Measurements from ENCODE around the gene LCN2.
A peak's percentile ranks its signal among the peaks of the same experiment; 100 is the strongest.

LCN2 gene

DNA sequence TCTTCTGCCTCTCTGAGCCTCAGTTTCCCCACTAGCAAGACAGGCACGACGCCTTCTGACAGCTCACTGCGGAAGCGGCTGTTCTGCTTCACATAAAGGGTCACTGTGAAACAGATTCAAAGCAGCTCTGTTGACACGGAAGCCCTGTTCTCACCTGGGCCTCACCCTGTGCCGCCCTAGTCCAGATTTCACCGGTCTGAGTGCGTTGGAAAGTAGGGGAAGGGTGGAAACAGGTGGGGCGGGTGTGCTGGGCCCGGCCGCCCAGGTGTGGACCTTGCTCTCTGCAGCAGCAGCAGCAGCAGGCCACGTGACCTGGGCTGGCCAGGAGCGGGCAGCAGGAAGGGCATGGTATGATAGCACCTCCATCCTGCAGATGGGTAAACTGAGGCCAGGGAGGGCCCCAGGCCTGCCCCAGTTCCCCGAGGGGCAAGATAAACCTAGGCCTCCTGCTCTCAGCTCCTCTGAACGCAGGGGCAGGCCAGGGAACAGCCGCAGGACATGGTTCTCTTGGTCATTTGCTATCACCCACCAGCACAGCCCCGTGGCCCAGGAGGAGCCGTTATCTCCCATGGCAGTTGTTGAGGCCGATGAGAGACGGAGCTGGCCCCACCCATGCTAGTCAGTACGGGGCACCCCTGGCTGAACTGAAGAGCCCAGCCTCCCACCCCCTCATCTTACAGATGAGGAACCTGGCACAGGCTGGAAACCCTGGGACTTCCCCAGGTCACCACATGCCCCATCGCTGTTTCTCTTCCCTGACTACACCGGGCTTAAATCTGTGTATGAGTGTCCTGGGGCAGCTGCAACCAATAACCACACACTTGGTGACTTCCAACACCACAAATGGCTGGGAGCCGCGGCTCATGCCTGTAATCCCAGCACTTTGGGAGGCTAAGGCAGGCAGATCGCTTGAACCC is 33.8 kb upstream of the LCN2 start:
- Histone ChIP-seq H3K27me3 (ENCODE audit: control insufficient read depth, insufficient read depth, low read length, poor library complexity, severe bottlenecking) (no peaks in the 10 kb centered on the region), H3K27ac (ENCODE audit: insufficient read depth, low read depth, low read length, poor library complexity, severe bottlenecking) (no peak overlapping the region), H3K36me3 (ENCODE audit: control insufficient read depth, insufficient read depth, low read length) (no peaks in the 10 kb centered on the region), H3K4me1 (ENCODE audit: control insufficient read depth, insufficient read depth, low read length) (peaks cover 8% of the 10 kb centered on the region), H3K4me3 (ENCODE audit: insufficient read depth, low read depth, low read length) (no peak overlapping the region), H3K9me3 (ENCODE audit: control insufficient read depth, low read length) (no peaks in the 10 kb centered on the region)
- WGBS, 2 experiments: 92% methylated on average over 26 of the region's 26 CpGs

- H3K4me3 ChIP-seq (ENCODE audit: insufficient read depth, low read depth, low read length): no peak overlapping the region
- peaks cover 8% of the 10 kb centered on the region for H3K4me1 ChIP-seq (ENCODE audit: control insufficient read depth, insufficient read depth, low read length)
- peaks cover 6% of the 10 kb centered on the region for H3K36me3 ChIP-seq (ENCODE audit: control insufficient read depth, insufficient read depth, low read length)
- H3K27ac ChIP-seq (ENCODE audit: insufficient read depth, low read depth, low read length, poor library complexity, severe bottlenecking): no peak overlapping the region
- 94 to 95% methylated on average over 16 of the region's 16 CpGs for WGBS, 2 experiments
- no peaks in the 10 kb centered on the region for H3K9me3 ChIP-seq (ENCODE audit: control insufficient read depth, low read length)
- H3K27me3 ChIP-seq (ENCODE audit: control insufficient read depth, insufficient read depth, low read length, poor library complexity, severe bottlenecking): no peaks in the 10 kb centered on the region
Observed at GRCh38 chr9:128116104-128117083, 32.9 kb upstream of the LCN2 start.

DNA sequence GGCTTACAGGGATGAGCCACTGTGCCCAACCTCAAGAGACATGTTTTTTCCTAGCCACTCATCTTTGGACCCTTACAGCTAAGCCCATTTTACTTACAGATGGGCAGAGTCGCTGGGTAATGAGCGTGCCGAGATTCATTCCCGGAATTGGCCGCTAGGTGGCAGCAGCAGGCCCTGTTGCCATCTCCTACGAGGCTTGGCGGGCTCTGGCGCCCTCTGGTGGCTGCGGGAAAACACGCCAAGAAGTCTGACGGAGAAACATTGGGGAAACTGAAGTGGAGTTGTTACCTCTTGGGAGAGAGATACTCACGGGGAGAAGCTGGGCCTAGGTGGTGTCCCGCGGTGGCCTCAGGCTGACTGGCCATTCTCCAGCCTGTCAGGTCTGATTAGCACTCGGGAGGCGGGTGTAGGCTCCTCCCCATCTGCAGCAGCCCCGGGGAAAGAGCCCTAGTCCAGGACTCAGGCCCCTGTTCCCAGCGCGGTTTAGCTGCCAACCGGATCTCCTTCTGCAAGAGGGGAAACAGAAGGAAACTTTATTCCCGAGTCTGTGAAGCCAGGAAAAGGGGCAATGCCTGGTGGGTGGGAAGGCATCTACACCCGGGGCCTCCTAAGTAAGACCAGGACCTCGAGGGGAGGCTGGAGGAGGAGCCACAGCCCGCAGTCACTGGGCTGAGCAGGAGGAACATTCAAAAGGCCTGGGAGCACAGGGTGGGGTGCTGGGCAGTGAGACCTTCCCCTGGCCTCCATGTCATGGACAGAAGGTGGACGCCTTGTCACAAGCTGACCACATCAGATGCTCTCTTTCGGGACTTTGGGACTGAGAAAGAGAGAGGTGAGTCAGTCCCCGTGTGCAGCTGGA is 31.4 kb upstream of the LCN2 start:
- WGBS, 2 experiments: 19 to 20% methylated on average over 27 of the region's 27 CpGs
- no peak overlapping the region for H3K4me3 ChIP-seq (ENCODE audit: insufficient read depth, low read depth, low read length)

DNA sequence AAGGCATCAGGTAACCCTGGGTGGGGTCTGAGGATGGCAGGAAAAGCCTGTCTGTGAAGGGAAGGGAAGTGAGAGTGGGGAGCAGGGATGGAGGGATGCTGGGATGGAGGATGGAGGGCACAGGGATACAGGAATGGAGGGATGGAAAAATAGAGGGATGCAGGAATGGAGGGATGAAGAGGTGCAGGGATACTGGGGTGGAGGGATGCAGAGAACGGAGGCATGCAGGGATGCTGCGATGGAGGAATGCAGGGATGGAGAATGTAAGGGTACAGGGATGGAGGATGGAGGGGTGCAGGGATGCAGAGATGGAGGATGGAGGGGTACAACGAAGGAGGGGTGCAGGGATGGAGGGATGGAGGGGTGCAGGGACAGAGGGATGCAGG is 30.8 kb upstream of the LCN2 start:
- no peaks in the 10 kb centered on the region for H3K9me3 ChIP-seq (ENCODE audit: control insufficient read depth, low read length)
- no peaks in the 10 kb centered on the region for H3K27me3 ChIP-seq (ENCODE audit: control insufficient read depth, insufficient read depth, low read length, poor library complexity, severe bottlenecking)
- H3K27ac ChIP-seq (ENCODE audit: insufficient read depth, low read depth, low read length, poor library complexity, severe bottlenecking): no peak overlapping the region
- no peak overlapping the region for H3K4me3 ChIP-seq (ENCODE audit: insufficient read depth, low read depth, low read length)
- peaks cover 11% of the 10 kb centered on the region for H3K36me3 ChIP-seq (ENCODE audit: control insufficient read depth, insufficient read depth, low read length)
- peaks cover 8% of the 10 kb centered on the region for H3K4me1 ChIP-seq (ENCODE audit: control insufficient read depth, insufficient read depth, low read length)
- 78 to 86% methylated on average over 3 of the region's 3 CpGs for WGBS, 2 experiments

More for the DNA sequence above, 31.4 kb upstream of the LCN2 start:
- peak overlapping the region; percentile 50 for H3K27ac ChIP-seq (ENCODE audit: insufficient read depth, low read depth, low read length, poor library complexity, severe bottlenecking)
- no peaks in the 10 kb centered on the region for H3K9me3 ChIP-seq (ENCODE audit: control insufficient read depth, low read length)
- peaks cover 10% of the 10 kb centered on the region for H3K36me3 ChIP-seq (ENCODE audit: control insufficient read depth, insufficient read depth, low read length)
- peaks cover 8% of the 10 kb centered on the region for H3K4me1 ChIP-seq (ENCODE audit: control insufficient read depth, insufficient read depth, low read length)
- no peaks in the 10 kb centered on the region for H3K27me3 ChIP-seq (ENCODE audit: control insufficient read depth, insufficient read depth, low read length, poor library complexity, severe bottlenecking)

- H3K27ac ChIP-seq (ENCODE audit: insufficient read depth, low read depth, low read length, poor library complexity, severe bottlenecking): no peak overlapping the region
- H3K9me3 ChIP-seq (ENCODE audit: control insufficient read depth, low read length): no peaks in the 10 kb centered on the region
- 92 to 93% methylated on average over 14 to 15 of the region's 15 CpGs for whole genome bisulfite sequencing, 2 experiments
- H3K27me3 ChIP-seq (ENCODE audit: control insufficient read depth, insufficient read depth, low read length, poor library complexity, severe bottlenecking): no peaks in the 10 kb centered on the region
- no peak overlapping the region for H3K4me3 ChIP-seq (ENCODE audit: insufficient read depth, low read depth, low read length)
- peaks cover 8% of the 10 kb centered on the region for H3K4me1 ChIP-seq (ENCODE audit: control insufficient read depth, insufficient read depth, low read length)
- peaks cover 11% of the 10 kb centered on the region for H3K36me3 ChIP-seq (ENCODE audit: control insufficient read depth, insufficient read depth, low read length)
Observed at GRCh38 chr9:128118971-128119665, 30.1 kb upstream of the LCN2 start.

DNA sequence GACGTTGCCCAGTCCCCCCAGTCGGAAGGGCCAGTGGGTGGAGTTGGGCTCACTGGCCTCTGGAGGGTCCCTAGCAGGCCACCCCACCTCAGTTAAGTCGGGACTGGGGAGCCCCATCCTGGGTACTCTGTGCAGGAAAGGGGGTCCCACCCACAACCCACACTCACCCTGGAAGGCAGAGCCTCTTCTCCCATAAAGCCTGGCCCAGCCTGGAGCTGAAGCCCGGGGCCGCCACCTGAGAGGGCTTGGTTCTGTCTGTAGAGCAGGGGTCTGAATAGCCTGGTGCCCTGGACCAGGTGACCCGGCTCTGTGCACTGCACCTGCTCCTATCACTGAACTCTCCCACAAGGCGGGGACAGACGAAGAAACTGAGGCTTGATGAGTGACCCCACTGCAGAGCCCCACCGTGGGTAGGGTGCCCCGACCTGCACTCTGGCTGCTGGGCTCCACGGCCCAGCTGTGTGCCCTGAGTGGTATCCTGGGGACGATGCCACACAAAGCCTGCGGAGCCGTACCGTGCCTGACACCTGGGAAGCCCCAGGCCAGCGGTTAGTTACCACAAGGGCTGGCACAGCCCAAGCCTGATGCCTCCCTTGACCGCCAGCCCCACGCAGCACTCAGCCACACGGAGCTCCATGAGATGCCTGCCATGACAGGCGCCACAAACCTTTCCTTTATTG is 29.1 kb upstream of the LCN2 start:
- Histone ChIP-seq H3K4me1 (ENCODE audit: control insufficient read depth, insufficient read depth, low read length) (peaks cover 8% of the 10 kb centered on the region), H3K4me3 (ENCODE audit: insufficient read depth, low read depth, low read length) (no peak overlapping the region), H3K27ac (ENCODE audit: insufficient read depth, low read depth, low read length, poor library complexity, severe bottlenecking) (no peak overlapping the region), H3K9me3 (ENCODE audit: control insufficient read depth, low read length) (no peaks in the 10 kb centered on the region), H3K27me3 (ENCODE audit: control insufficient read depth, insufficient read depth, low read length, poor library complexity, severe bottlenecking) (no peaks in the 10 kb centered on the region), H3K36me3 (ENCODE audit: control insufficient read depth, insufficient read depth, low read length) (peaks cover 11% of the 10 kb centered on the region)
- 94 to 96% methylated on average over 20 of the region's 20 CpGs for WGBS, 2 experiments

- Histone ChIP-seq H3K9me3 (ENCODE audit: control insufficient read depth, low read length) (no peaks in the 10 kb centered on the region), H3K4me3 (ENCODE audit: insufficient read depth, low read depth, low read length) (no peak overlapping the region), H3K4me1 (ENCODE audit: control insufficient read depth, insufficient read depth, low read length) (peaks cover 8% of the 10 kb centered on the region), H3K27ac (ENCODE audit: insufficient read depth, low read depth, low read length, poor library complexity, severe bottlenecking) (no peak overlapping the region), H3K36me3 (ENCODE audit: control insufficient read depth, insufficient read depth, low read length) (peaks cover 11% of the 10 kb centered on the region), H3K27me3 (ENCODE audit: control insufficient read depth, insufficient read depth, low read length, poor library complexity, severe bottlenecking) (no peaks in the 10 kb centered on the region)
- WGBS, 2 experiments: 90% methylated on average over 29 of the region's 29 CpGs
Observed at GRCh38 chr9:128120741-128121465, 28.4 kb upstream of the LCN2 start.

GRCh38 chr9:128121466-128121810 is 27.8 kb upstream of the LCN2 start:
- Histone ChIP-seq H3K27ac (ENCODE audit: insufficient read depth, low read depth, low read length, poor library complexity, severe bottlenecking) (no peak overlapping the region), H3K9me3 (ENCODE audit: control insufficient read depth, low read length) (no peaks in the 10 kb centered on the region), H3K36me3 (ENCODE audit: control insufficient read depth, insufficient read depth, low read length) (peaks cover 11% of the 10 kb centered on the region), H3K4me1 (ENCODE audit: control insufficient read depth, insufficient read depth, low read length) (peaks cover 8% of the 10 kb centered on the region), H3K4me3 (ENCODE audit: insufficient read depth, low read depth, low read length) (no peak overlapping the region), H3K27me3 (ENCODE audit: control insufficient read depth, insufficient read depth, low read length, poor library complexity, severe bottlenecking) (no peaks in the 10 kb centered on the region)
- 92 to 94% methylated on average over 5 of the region's 5 CpGs for WGBS, 2 experiments

Data from ectodermal cell (in vitro differentiated cells).